IPS-15b (cell line): ENCODE measurements around the gene AQR.

ENCODE experiments used
- H3K27me3 ChIP-seq: one replicate; pipeline ENCODE4 v1.6.1; 2013; ENCODE audit warnings: low read length; ENCODE audit not compliant: control insufficient read depth, insufficient read depth
- H3K36me3 ChIP-seq: one replicate; pipeline ENCODE4 v1.6.1; 2013; ENCODE audit warnings: low read length; ENCODE audit not compliant: control insufficient read depth, insufficient read depth
- H3K4me1 ChIP-seq: one replicate; pipeline ENCODE4 v1.6.1; 2013; ENCODE audit warnings: mild to moderate bottlenecking, low read length; ENCODE audit not compliant: control insufficient read depth, insufficient read depth
- H3K4me3 ChIP-seq: one replicate; pipeline ENCODE4 v1.5.1; 2013; ENCODE audit warnings: low read depth, low read length
- H3K9ac ChIP-seq: one replicate; pipeline ENCODE4 v1.6.1; 2013; ENCODE audit warnings: low read depth, mild to moderate bottlenecking, low read length
- H3K9me3 ChIP-seq: one replicate; pipeline ENCODE4 v1.6.1; 2013; ENCODE audit warnings: mild to moderate bottlenecking, low read length; ENCODE audit not compliant: control insufficient read depth, insufficient read depth

AQR gene

GRCh38 chr15:34969340-34970097 lies at the start of gene AQR:
AQR (minus strand) TSS chr15:34969742; CDS start chr15:34969613, 129 bp downstream.
- Histone ChIP-seq H3K9me3 (no peaks in the 10 kb centered on the region), H3K27me3 (no peaks in the 10 kb centered on the region), H3K4me3 (peak within 1 kb of the TSS; percentile 97), H3K9ac (peak within 1 kb of the TSS; percentile 92), H3K4me1 (no peaks in the 10 kb centered on the region), H3K36me3 (no peaks in the 10 kb centered on the region)

GRCh38 chr15:35014241-35014640 lies 44.7 kb upstream of the AQR start:
- Histone ChIP-seq H3K36me3 (no peaks in the 10 kb centered on the region), H3K9ac (no peak overlapping the region), H3K4me3 (no peak overlapping the region), H3K27me3 (no peaks in the 10 kb centered on the region), H3K4me1 (peaks cover 3% of the 10 kb centered on the region), H3K9me3 (no peaks in the 10 kb centered on the region)

GRCh38 chr15:35013370-35013769 lies 43.8 kb upstream of the AQR start:
- Histone ChIP-seq H3K9me3 (no peaks in the 10 kb centered on the region), H3K4me1 (no peaks in the 10 kb centered on the region), H3K9ac (no peak overlapping the region), H3K27me3 (no peaks in the 10 kb centered on the region), H3K4me3 (no peak overlapping the region), H3K36me3 (no peaks in the 10 kb centered on the region)

GRCh38 chr15:35007397-35007796 lies 37.9 kb upstream of the AQR start:
- no peak overlapping the region for H3K4me3 ChIP-seq
- H3K4me1 ChIP-seq: no peaks in the 10 kb centered on the region
- H3K27me3 ChIP-seq: no peaks in the 10 kb centered on the region

GRCh38 chr15:35005933-35006332 lies 36.4 kb upstream of the AQR start:
- no peaks in the 10 kb centered on the region for H3K9me3 ChIP-seq
- no peaks in the 10 kb centered on the region for H3K36me3 ChIP-seq
- H3K4me1 ChIP-seq: no peaks in the 10 kb centered on the region
- H3K27me3 ChIP-seq: no peaks in the 10 kb centered on the region
- H3K4me3 ChIP-seq: no peak overlapping the region
- H3K9ac ChIP-seq: no peak overlapping the region

More at GRCh38 chr15:35007397-35007796, 37.9 kb upstream of the AQR start:
- Histone ChIP-seq H3K9me3 (no peaks in the 10 kb centered on the region), H3K9ac (no peak overlapping the region), H3K36me3 (no peaks in the 10 kb centered on the region)

- H3K9ac ChIP-seq: no peak overlapping the region
- H3K9me3 ChIP-seq: no peaks in the 10 kb centered on the region
- H3K4me1 ChIP-seq: no peaks in the 10 kb centered on the region
- no peaks in the 10 kb centered on the region for H3K36me3 ChIP-seq
- H3K27me3 ChIP-seq: no peaks in the 10 kb centered on the region
- no peak overlapping the region for H3K4me3 ChIP-seq
Measured at GRCh38 chr15:35003928-35004327, 34.4 kb upstream of the AQR start.

GRCh38 chr15:35000511-35000910 lies 31.0 kb upstream of the AQR start:
- Histone ChIP-seq H3K4me1 (peaks cover 2% of the 10 kb centered on the region), H3K36me3 (no peaks in the 10 kb centered on the region), H3K4me3 (no peak overlapping the region)

GRCh38 chr15:34999906-35000305 lies 30.4 kb upstream of the AQR start:
- Histone ChIP-seq H3K9ac (no peak overlapping the region), H3K4me1 (peaks cover 7% of the 10 kb centered on the region), H3K27me3 (no peaks in the 10 kb centered on the region), H3K36me3 (no peaks in the 10 kb centered on the region), H3K4me3 (no peak overlapping the region), H3K9me3 (no peaks in the 10 kb centered on the region)

More at GRCh38 chr15:35000511-35000910, 31.0 kb upstream of the AQR start:
- H3K9ac ChIP-seq: no peak overlapping the region
- no peaks in the 10 kb centered on the region for H3K27me3 ChIP-seq
- no peaks in the 10 kb centered on the region for H3K9me3 ChIP-seq

GRCh38 chr15:34994925-34995324 lies 25.4 kb upstream of the AQR start:
- Histone ChIP-seq H3K4me3 (no peak overlapping the region), H3K9ac (no peak overlapping the region), H3K9me3 (no peaks in the 10 kb centered on the region), H3K27me3 (no peaks in the 10 kb centered on the region), H3K36me3 (no peaks in the 10 kb centered on the region), H3K4me1 (peaks cover 12% of the 10 kb centered on the region)

- H3K4me1 ChIP-seq: peaks cover 13% of the 10 kb centered on the region
- no peaks in the 10 kb centered on the region for H3K9me3 ChIP-seq
- H3K4me3 ChIP-seq: no peak overlapping the region
- no peak overlapping the region for H3K9ac ChIP-seq
- no peaks in the 10 kb centered on the region for H3K27me3 ChIP-seq
- no peaks in the 10 kb centered on the region for H3K36me3 ChIP-seq
Measured at GRCh38 chr15:34993877-34994276, 24.3 kb upstream of the AQR start.

GRCh38 chr15:34993412-34993811 lies 23.9 kb upstream of the AQR start:
- Histone ChIP-seq H3K36me3 (peaks cover under 1% of the 10 kb centered on the region), H3K9me3 (no peaks in the 10 kb centered on the region), H3K9ac (no peak overlapping the region), H3K4me3 (no peak overlapping the region), H3K4me1 (peaks cover 14% of the 10 kb centered on the region), H3K27me3 (no peaks in the 10 kb centered on the region)
